ENCODE measurements around the gene HSPB6. TPM values are rescaled to one million over a fixed set of nuclear protein-coding genes. Genes with fewer than 3 reads are reported as not detected.

Gene HSPB6
- total RNA-seq, 1 experiment from 2014 or later, result 0.93 TPM

DNA sequence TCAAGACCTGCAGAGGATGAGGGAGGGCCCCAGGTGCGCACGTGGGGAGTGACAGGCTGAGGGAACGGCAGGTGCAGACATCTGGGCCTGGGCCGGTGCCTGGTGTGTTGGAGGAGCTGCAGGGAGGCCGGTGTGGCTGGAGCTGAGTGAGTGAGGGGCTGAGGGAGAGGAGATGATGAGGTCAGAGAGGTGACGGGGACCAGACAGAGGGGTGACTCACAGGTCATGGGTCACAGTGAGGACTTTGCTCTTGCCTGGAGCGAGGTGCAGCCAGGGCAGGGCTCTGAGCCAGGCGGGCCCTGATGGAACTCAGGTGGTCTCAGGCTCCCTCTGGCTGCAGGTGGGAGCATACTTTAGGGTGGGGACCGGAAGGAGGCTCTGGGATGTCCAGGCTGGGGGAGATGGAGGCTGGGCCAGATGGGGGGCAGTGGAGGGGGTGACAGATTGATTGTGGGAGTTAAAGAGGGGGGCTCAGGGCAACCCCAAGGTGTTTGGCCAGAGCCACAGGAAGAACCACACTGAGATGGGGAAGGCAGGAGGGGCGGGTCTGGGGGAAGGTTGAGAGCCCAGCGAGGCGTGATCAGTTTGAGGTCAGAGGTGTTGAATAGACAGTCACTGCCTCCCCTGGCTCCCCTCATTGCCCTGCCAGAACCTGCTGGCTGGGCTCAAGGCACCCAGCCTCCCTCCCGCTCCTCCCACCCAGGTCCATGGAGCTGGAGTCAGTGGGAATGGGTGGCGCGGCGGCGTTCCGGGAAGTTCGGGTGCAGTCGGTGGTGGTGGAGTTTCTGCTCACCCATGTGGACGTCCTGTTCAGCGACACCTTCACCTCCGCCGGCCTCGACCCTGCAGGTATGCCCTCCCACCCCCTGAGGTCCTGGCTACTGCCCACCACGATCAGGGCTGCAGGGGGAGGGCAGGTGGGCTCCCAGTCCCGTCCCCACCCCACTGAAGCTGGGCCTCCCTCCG is 26.9 kb upstream of the HSPB6 start:
- DNase-seq (ENCODE audit: low read depth, low spot score) (no peak), ATAC-seq (no peak)
- POLR2A ChIA-PET, result interaction anchor here (0.6 to 1.3 kb wide), 2 partner anchors 11 to 17 kb away, joined by 3 to 4 read pairs; no protein-coding TSS in a partner anchor
- RAD21 ChIA-PET (ENCODE audit: low non-redundant PET in 1 of 2, low total read pairs in 2 of 2, uncharacterized antibody in 2 of 2, unreplicated experiment in 2 of 2), result no interaction called here
- Histone ChIP-seq H3K79me2 (ENCODE audit: insufficient read depth, low read length) (no peaks in the 10 kb centered on the region), H3K4me1 (ENCODE audit: control insufficient read depth in 1 of 2, insufficient read depth in 2 of 2, low read length in 2 of 2) (no peaks in the 10 kb centered on the region), H3K9ac (ENCODE audit: low read length) (no peak overlapping the region), H3K27me3 (ENCODE audit: insufficient read depth, low read length) (no peaks in the 10 kb centered on the region), H2AFZ (ENCODE audit: low read depth, low read length, poor library complexity, severe bottlenecking) (no peak overlapping the region), H3K9me3 (ENCODE audit: control insufficient read depth in 1 of 2, insufficient read depth in 1 of 2, low read depth in 1 of 2, low read length in 2 of 2) (no peaks in the 10 kb centered on the region), H3K36me3 (ENCODE audit: control insufficient read depth in 1 of 2, insufficient read depth in 2 of 2, low read length in 2 of 2) (peaks cover 2 to 4% of the 10 kb centered on the region in 2 experiments; a peak in 2 of 4 replicates), H3K27ac (ENCODE audit: low read depth, low read length) (no peak overlapping the region), H3K4me2 (ENCODE audit: low read length) (no peak overlapping the region), H4K20me1 (ENCODE audit: insufficient read depth) (no peaks in the 10 kb centered on the region), H3K4me3 (replicated peaks in 1 of 2; ENCODE audit: low read depth in 1 of 2, low read length in 2 of 2) (no peak overlapping the region), H3K9me2 (ENCODE audit: insufficient read depth) (no peaks in the 10 kb centered on the region)
- CTCF ChIA-PET, result no interaction called here
- TF ChIP-seq ELF1 (IDR thresholded peaks at IDR 0.05; ENCODE audit: borderline replicate concordance, low read depth) (no peak), CTCF (IDR thresholded peaks at IDR 0.05 in 2 of 3, conservative IDR thresholded peaks at IDR 0.05 in 1 of 3; ENCODE audit: borderline replicate concordance in 1 of 3, insufficient read depth in 1 of 3, low read depth in 2 of 3, low read length in 2 of 3) (no peak)
- no TSS peak for BruUV-seq (replicated peaks)
- intact Hi-C loops (cut with micrococcal nuclease), result no loop called here

- Histone ChIP-seq H3K27ac (ENCODE audit: low read depth, low read length) (no peak overlapping the region), H3K4me1 (ENCODE audit: control insufficient read depth in 1 of 2, insufficient read depth in 2 of 2, low read length in 2 of 2) (no peaks in the 10 kb centered on the region), H3K4me2 (ENCODE audit: low read length) (no peak overlapping the region), H3K36me3 (ENCODE audit: control insufficient read depth in 1 of 2, insufficient read depth in 2 of 2, low read length in 2 of 2) (peaks cover 2 to 4% of the 10 kb centered on the region in 2 experiments; a peak in 2 of 4 replicates), H3K79me2 (ENCODE audit: insufficient read depth, low read length) (no peaks in the 10 kb centered on the region), H3K9me3 (ENCODE audit: control insufficient read depth in 1 of 2, insufficient read depth in 1 of 2, low read depth in 1 of 2, low read length in 2 of 2) (no peaks in the 10 kb centered on the region), H3K9ac (ENCODE audit: low read length) (no peak overlapping the region), H3K27me3 (ENCODE audit: insufficient read depth, low read length) (no peaks in the 10 kb centered on the region), H4K20me1 (ENCODE audit: insufficient read depth) (no peaks in the 10 kb centered on the region), H2AFZ (ENCODE audit: low read depth, low read length, poor library complexity, severe bottlenecking) (no peak overlapping the region), H3K9me2 (ENCODE audit: insufficient read depth) (no peaks in the 10 kb centered on the region), H3K4me3 (replicated peaks in 1 of 2; ENCODE audit: low read depth in 1 of 2, low read length in 2 of 2) (no peak overlapping the region)
- TF ChIP-seq, protein P1, sequence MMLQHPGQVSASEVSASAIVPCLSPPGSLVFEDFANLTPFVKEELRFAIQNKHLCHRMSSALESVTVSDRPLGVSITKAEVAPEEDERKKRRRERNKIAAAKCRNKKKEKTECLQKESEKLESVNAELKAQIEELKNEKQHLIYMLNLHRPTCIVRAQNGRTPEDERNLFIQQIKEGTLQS (IDR thresholded peaks at IDR 0.05), result no peak
- no peak for TF ChIP-seq SIN3A (IDR thresholded peaks at IDR 0.05; ENCODE audit: low read depth)
- no peak for TF ChIP-seq EZH2phosphoT487 (IDR thresholded peaks at IDR 0.05; ENCODE audit: borderline replicate concordance)
- TF ChIP-seq POLR2A (IDR thresholded peaks at IDR 0.05; ENCODE audit: borderline replicate concordance, extremely low read depth, insufficient read depth, insufficient read length), result no peak
- no peak for TF ChIP-seq FOSL1 (IDR thresholded peaks at IDR 0.05; ENCODE audit: low read depth)
- TF ChIP-seq CEBPB (IDR thresholded peaks at IDR 0.05; ENCODE audit: low read depth), result no peak
- no peak for TF ChIP-seq TCF7L2 (IDR thresholded peaks at IDR 0.05; ENCODE audit: borderline replicate concordance, extremely low read depth, insufficient read depth, insufficient read length)
- no peak for TF ChIP-seq EZH2 (IDR thresholded peaks at IDR 0.05)
- TF ChIP-seq, protein P2, sequence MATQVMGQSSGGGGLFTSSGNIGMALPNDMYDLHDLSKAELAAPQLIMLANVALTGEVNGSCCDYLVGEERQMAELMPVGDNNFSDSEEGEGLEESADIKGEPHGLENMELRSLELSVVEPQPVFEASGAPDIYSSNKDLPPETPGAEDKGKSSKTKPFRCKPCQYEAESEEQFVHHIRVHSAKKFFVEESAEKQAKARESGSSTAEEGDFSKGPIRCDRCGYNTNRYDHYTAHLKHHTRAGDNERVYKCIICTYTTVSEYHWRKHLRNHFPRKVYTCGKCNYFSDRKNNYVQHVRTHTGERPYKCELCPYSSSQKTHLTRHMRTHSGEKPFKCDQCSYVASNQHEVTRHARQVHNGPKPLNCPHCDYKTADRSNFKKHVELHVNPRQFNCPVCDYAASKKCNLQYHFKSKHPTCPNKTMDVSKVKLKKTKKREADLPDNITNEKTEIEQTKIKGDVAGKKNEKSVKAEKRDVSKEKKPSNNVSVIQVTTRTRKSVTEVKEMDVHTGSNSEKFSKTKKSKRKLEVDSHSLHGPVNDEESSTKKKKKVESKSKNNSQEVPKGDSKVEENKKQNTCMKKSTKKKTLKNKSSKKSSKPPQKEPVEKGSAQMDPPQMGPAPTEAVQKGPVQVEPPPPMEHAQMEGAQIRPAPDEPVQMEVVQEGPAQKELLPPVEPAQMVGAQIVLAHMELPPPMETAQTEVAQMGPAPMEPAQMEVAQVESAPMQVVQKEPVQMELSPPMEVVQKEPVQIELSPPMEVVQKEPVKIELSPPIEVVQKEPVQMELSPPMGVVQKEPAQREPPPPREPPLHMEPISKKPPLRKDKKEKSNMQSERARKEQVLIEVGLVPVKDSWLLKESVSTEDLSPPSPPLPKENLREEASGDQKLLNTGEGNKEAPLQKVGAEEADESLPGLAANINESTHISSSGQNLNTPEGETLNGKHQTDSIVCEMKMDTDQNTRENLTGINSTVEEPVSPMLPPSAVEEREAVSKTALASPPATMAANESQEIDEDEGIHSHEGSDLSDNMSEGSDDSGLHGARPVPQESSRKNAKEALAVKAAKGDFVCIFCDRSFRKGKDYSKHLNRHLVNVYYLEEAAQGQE (IDR thresholded peaks at IDR 0.05; ENCODE audit: low read depth), result no peak
- ChIA-PET CTCF (no interaction called here), RAD21 (ENCODE audit: low non-redundant PET in 1 of 2, low total read pairs in 2 of 2, uncharacterized antibody in 2 of 2, unreplicated experiment in 2 of 2) (no interaction called here), POLR2A (no interaction called here)
- BruUV-seq (replicated peaks), result no TSS peak
- DNase-seq (ENCODE audit: low read depth, low spot score), result no peak
- no peak for ATAC-seq
- intact Hi-C loops (cut with micrococcal nuclease), result no loop called here
Observed at GRCh38 chr19:35782589-35782988, 25.8 kb upstream of the HSPB6 start.
